Astrocyte of the spinal cord (primary cell): ENCODE data around the gene CDKAL1.
A peak's percentile ranks its signal among the peaks of the same experiment; 100 is the strongest.

Experiments
- DNase-seq: peaks from one replicate; pipeline ENCODE4 v3.0.0; 2011; ENCODE audit warnings: low read depth, low spot score
- H3K4me3 ChIP-seq: 2 replicates; pipeline ENCODE4 v1.5.1; 2011; ENCODE audit warnings: low read depth, mild to moderate bottlenecking, low read length, moderate library complexity
- CTCF ChIP-seq: IDR thresholded peaks from 2 replicates; pipeline ENCODE4 v1.5.1; 2012; ENCODE audit warnings: low read depth, mild to moderate bottlenecking, low read length, inconsistent platforms
- in situ Hi-C: cut with HindIII; loops from 2 replicates; pipeline ENCODE4 v1.10.0; 2017; ENCODE audit warnings: low sequenced_read_pairs

Gene CDKAL1

GRCh38 chr6:20840675-20841074 lies 306.4 kb downstream of the CDKAL1 start:
- H3K4me3 ChIP-seq = no peak overlapping the region
- in situ Hi-C loops = no loop called here
- TF ChIP-seq CTCF = no peak
- DNase-seq = peak; percentile 87

- DNase-seq = no peak
- TF ChIP-seq CTCF = no peak
- in situ Hi-C loops = no loop called here
- H3K4me3 ChIP-seq = no peak overlapping the region
Measured at GRCh38 chr6:20841806-20842205, 307.5 kb downstream of the CDKAL1 start.

- in situ Hi-C loops = no loop called here
- no peak for DNase-seq
Measured at GRCh38 chr6:20845592-20845991, 311.3 kb downstream of the CDKAL1 start.

GRCh38 chr6:20846602-20847028 lies 312.4 kb downstream of the CDKAL1 start:
- in situ Hi-C loops = no loop called here
- no peak overlapping the region for H3K4me3 ChIP-seq
- no peak for TF ChIP-seq CTCF
- DNase-seq = peak; percentile 26

More at GRCh38 chr6:20845592-20845991, 311.3 kb downstream of the CDKAL1 start:
- TF ChIP-seq CTCF = no peak
- H3K4me3 ChIP-seq = no peak overlapping the region

- no peak for DNase-seq
- no peak overlapping the region for H3K4me3 ChIP-seq
- no peak for TF ChIP-seq CTCF
- in situ Hi-C loops = no loop called here
Measured at GRCh38 chr6:20847904-20848303, 313.6 kb downstream of the CDKAL1 start.

- no peak for DNase-seq
- TF ChIP-seq CTCF = no peak
- in situ Hi-C loops = no loop called here
- H3K4me3 ChIP-seq = no peak overlapping the region
Measured at GRCh38 chr6:20850686-20851416, 316.6 kb downstream of the CDKAL1 start.
